HCT116 (cell line): ENCODE measurements around the gene SYCE3. TPM values are rescaled to one million over a fixed set of nuclear protein-coding genes. Genes with fewer than 3 reads are reported as not detected.

Experiments used
- ATAC-seq: fragments of 200-7000 bp; cut with Tn5 transposase; 2 replicates; pipeline ENCODE4 v1.9.1; 2020; ENCODE audit warnings: mild to moderate bottlenecking, moderate library complexity
- BruUV-seq: library from RNA; stranded (reverse); fragments of 400-500 nt; replicated peaks from 2 replicates; lab custom pipeline; 2021; lab: Mats Ljungman, UMichigan
- CTCF ChIA-PET: fragments of 300-600 bp; sonication (Branson Sonifier 250); formaldehyde crosslinking; loops from one replicate; lab custom pipeline; 2021; ENCODE audit warnings: antibody characterized with exemption; lab: Charles Lee
- POLR2A ChIA-PET: fragments of 300-600, 350-600 bp; sonication (Branson Sonifier 250); formaldehyde crosslinking; loops from one replicate; lab custom pipeline; 2021; ENCODE audit warnings: antibody characterized with exemption; lab: Charles Lee
- RAD21 ChIA-PET, 2 experiments: fragments of 300-600 bp; sonication (Branson Sonifier 250); formaldehyde crosslinking; loops; one replicate each; lab custom pipeline; 2023; ENCODE audit warnings: low total read pairs in 2 of 2; ENCODE audit not compliant: uncharacterized antibody in 2 of 2, unreplicated experiment in 2 of 2, low non-redundant PET in 1 of 2; lab: Charles Lee
- DNase-seq: peaks from one replicate; pipeline ENCODE4 v3.0.0-alpha.2; 2010; ENCODE audit warnings: low read depth, low spot score
- H2AFZ ChIP-seq: fragments of 200-600 bp; shearing (Covaris generic), sonication (generic); 2 replicates; pipeline ENCODE4 v1.6.1; 2017; ENCODE audit warnings: low read depth, mixed run types, mixed read lengths, antibody characterized with exemption, low read length; ENCODE audit not compliant: poor library complexity, severe bottlenecking
- H3K27ac ChIP-seq: 2 replicates; pipeline ENCODE4 v1.5.1; 2012; ENCODE audit warnings: low read depth, low read length
- H3K27me3 ChIP-seq: fragments of 200-600 bp; sonication (generic); 2 replicates; pipeline ENCODE4 v1.6.1; 2016; ENCODE audit warnings: mixed run types, low read length, mixed read lengths; ENCODE audit not compliant: insufficient read depth
- H3K36me3 ChIP-seq, 2 experiments: fragments of 200-500 bp in 1 of 2; fragments of 200-600 bp in 1 of 2; sonication (Bioruptor generic) in 1 of 2; sonication (generic) in 1 of 2; 2 replicates each; pipeline versions ENCODE4 v1.5.1 to v1.6.1; 2014 to 2016; ENCODE audit warnings: low read length in 2 of 2, inconsistent platforms in 1 of 2, mixed read lengths in 1 of 2, mixed run types in 1 of 2; ENCODE audit not compliant: insufficient read depth in 2 of 2, control insufficient read depth in 1 of 2
- H3K4me1 ChIP-seq, 2 experiments: fragments of 200-600 bp in 1 of 2; sonication (generic) in 1 of 2; 2 replicates each; pipeline versions ENCODE4 v1.5.1 to v1.6.1; 2012 to 2017; ENCODE audit warnings: low read length in 2 of 2, inconsistent platforms in 1 of 2, mild to moderate bottlenecking in 1 of 2, mixed read lengths in 1 of 2, mixed run types in 1 of 2, moderate library complexity in 1 of 2; ENCODE audit not compliant: insufficient read depth in 2 of 2, control insufficient read depth in 1 of 2
- H3K4me2 ChIP-seq: fragments of 200-600 bp; sonication (generic); 2 replicates; pipeline ENCODE4 v1.6.1; 2017; ENCODE audit warnings: mixed run types, low read length, mixed read lengths
- H3K4me3 ChIP-seq, 2 experiments: fragments of 200-600 bp in 1 of 2; sonication (generic) in 1 of 2; replicated peaks in 1 of 2; 2 replicates each; pipeline ENCODE4 v1.5.1; 2011 to 2016; ENCODE audit warnings: low read length in 2 of 2, control low read depth in 1 of 2, low read depth in 1 of 2, mild to moderate bottlenecking in 1 of 2, mixed read lengths in 1 of 2, mixed run types in 1 of 2
- H3K79me2 ChIP-seq: fragments of 200-600 bp; sonication (generic); 2 replicates; pipeline ENCODE4 v1.6.1; 2017; ENCODE audit warnings: mild to moderate bottlenecking, mixed run types, low read length, moderate library complexity, mixed read lengths; ENCODE audit not compliant: insufficient read depth
- H3K9ac ChIP-seq: fragments of 200-600 bp; sonication (generic); 2 replicates; pipeline ENCODE4 v1.6.1; 2016; ENCODE audit warnings: low read length, mixed read lengths
- H3K9me2 ChIP-seq: fragments of 200-600 bp; sonication (generic), shearing (Covaris generic); 2 replicates; pipeline ENCODE4 v1.6.1; 2017; ENCODE audit warnings: mixed run types, mild to moderate bottlenecking, moderate library complexity; ENCODE audit not compliant: insufficient read depth
- H3K9me3 ChIP-seq, 2 experiments: fragments of 200-500 bp in 1 of 2; fragments of 200-600 bp in 1 of 2; sonication (Bioruptor generic) in 1 of 2; sonication (generic) in 1 of 2; 2 replicates each; pipeline ENCODE4 v1.6.1; 2014 to 2017; ENCODE audit warnings: low read length in 2 of 2, mixed read lengths in 2 of 2, inconsistent platforms in 1 of 2, low read depth in 1 of 2, mild to moderate bottlenecking in 1 of 2, mixed run types in 1 of 2, moderate library complexity in 1 of 2; ENCODE audit not compliant: control insufficient read depth in 1 of 2, insufficient read depth in 1 of 2
- H4K20me1 ChIP-seq: fragments of 200-600 bp; sonication (generic), shearing (Covaris generic); 2 replicates; pipeline ENCODE4 v1.6.1; 2017; ENCODE audit warnings: mixed run types, mild to moderate bottlenecking, moderate library complexity; ENCODE audit not compliant: insufficient read depth
- CTCF ChIP-seq, 3 experiments: fragments of 200-600 bp in 1 of 3; sonication (generic) in 1 of 3; IDR thresholded peaks in 2 of 3; conservative IDR thresholded peaks in 1 of 3; 2 replicates each; pipeline ENCODE4 v1.5.1; 2012 to 2017; ENCODE audit warnings: low read depth in 2 of 3, low read length in 2 of 3, antibody characterized with exemption in 1 of 3, borderline replicate concordance in 1 of 3, control low read depth in 1 of 3, mild to moderate bottlenecking in 1 of 3, mixed read lengths in 1 of 3, mixed run types in 1 of 3, moderate library complexity in 1 of 3; ENCODE audit not compliant: insufficient read depth in 1 of 3
- EGR1 ChIP-seq: IDR thresholded peaks from 2 replicates; pipeline ENCODE4 v1.6.1; 2012; ENCODE audit warnings: low read depth
- JUND ChIP-seq: IDR thresholded peaks from 2 replicates; pipeline ENCODE4 v1.6.1; 2012
- POLR2AphosphoS5 ChIP-seq: IDR thresholded peaks from 2 replicates; pipeline ENCODE4 v1.6.1; 2011; ENCODE audit warnings: mild to moderate bottlenecking, low read depth, low read length, moderate library complexity
- SIN3A ChIP-seq: IDR thresholded peaks from 2 replicates; pipeline ENCODE4 v1.6.1; 2012; ENCODE audit warnings: low read depth
- ZNF274 ChIP-seq: fragments of 200-500 bp; sonication (Bioruptor generic); IDR thresholded peaks from 2 replicates; pipeline ENCODE4 v1.6.1; 2014; ENCODE audit warnings: mild to moderate bottlenecking, low read depth, low read length, inconsistent platforms
- intact Hi-C: fragments of 100-400 bp; cut with micrococcal nuclease; formaldehyde crosslinking; loops from 2 replicates; pipeline ENCODE4 v1.10.0; 2022
- total RNA-seq: library from RNA; stranded (reverse); gene quantifications from one replicate; pipeline ENCODE4 v1.2.1, GENCODE V29; 2021; ENCODE audit not compliant: unreplicated experiment

Gene SYCE3
- total RNA-seq, 1 experiment from 2014 or later, result not detected

DNA sequence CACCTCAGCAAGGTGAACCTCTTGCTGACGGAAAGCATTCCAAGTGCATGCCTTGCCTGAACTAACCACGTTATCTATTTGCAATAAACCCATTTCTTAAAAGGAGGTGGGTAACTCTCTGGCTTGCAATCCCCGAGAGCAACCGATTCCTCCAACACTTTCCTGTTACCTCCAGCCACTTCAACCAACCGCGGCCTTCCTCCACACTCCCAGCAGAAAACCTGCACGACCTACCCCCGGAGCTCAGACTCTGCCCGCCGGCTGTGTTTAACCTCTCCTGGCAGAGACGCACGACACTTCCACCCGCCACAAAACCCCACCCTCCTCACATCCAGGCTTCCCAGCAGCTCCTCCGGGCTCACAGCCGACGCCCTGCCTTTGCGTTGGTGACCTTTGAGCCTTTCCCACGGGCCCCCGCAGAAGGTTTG, 38.0 kb downstream of the SYCE3 start (continued):
- TF ChIP-seq ZNF274 (no peak), SIN3A (no peak), JUND (no peak)

DNA sequence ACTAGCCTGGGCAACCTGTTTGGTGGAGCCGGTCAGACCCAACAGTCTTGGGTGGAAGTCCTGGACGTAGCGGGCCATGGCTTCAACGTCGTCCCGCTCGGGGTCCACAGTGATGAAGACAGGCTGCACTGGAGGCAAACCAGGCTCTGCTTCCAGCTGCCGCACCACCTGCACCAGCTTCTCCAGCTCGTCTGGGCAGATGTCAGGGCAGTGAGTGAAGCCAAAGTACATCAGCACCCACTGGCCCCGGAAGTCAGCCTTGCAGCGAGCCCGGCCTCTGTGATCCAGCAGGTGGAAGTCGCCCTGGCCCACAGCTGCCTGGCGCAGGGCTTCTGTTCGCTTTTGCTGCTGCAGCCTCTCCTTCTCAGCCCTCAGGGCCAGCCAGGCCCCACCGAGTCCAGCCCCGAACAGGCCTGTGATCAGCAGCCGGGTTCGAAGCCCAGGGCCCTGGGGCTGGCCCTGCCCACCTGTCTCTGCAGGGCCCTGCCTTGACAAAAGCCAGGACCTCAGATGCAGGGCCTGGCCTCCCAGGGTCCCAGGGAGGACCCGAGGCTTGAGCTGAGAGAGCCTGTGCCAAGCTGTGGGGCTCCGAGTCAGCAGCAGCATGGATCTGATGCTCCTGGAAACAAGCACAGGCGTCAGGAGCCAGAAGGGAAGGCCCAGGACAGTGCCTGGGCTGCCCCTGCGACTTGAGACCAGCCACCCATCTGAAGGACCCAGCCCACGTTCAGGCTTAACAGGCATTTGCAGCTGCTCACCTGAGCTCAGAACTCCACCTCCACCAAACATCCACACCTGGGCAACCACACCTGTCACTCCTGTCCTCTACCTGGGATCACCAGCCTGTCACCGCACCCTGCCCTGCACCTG, 38.7 kb downstream of the SYCE3 start:
- peaks cover 25% of the 10 kb centered on the region for H3K79me2 ChIP-seq
- intact Hi-C loops, result no loop called here
- H3K27me3 ChIP-seq, result no peaks in the 10 kb centered on the region
- peak overlapping the region; percentile 78 to 85 for H3K4me3 ChIP-seq
- DNase-seq (no peak), ATAC-seq (no peak)
- peak overlapping the region; percentile 99 for H3K4me2 ChIP-seq
- H4K20me1 ChIP-seq, result no peaks in the 10 kb centered on the region
- TF ChIP-seq EGR1 (no peak), CTCF (IDR thresholded peaks at IDR 0.05 in 2 of 3, conservative IDR thresholded peaks at IDR 0.05 in 1 of 3; ENCODE audit: borderline replicate concordance in 1 of 3, insufficient read depth in 1 of 3, low read depth in 2 of 3, low read length in 2 of 3) (no peak), POLR2AphosphoS5 (0 out of 2 replicates have a peak, but pooled peaks have one; percentile 38)
- ChIA-PET POLR2A (interaction anchor here (1.0 kb wide), 1 partner anchor 9 kb away, joined by 3 read pairs; no protein-coding TSS in a partner anchor), RAD21 (interaction anchor here in 1 of 2 experiments (2.2 kb wide), 1 partner anchor 39 kb away, joined by 5 read pairs; the partner anchor contains the start of gene SYCE3), CTCF (no interaction called here)
- H3K27ac ChIP-seq, result peak overlapping the region; percentile 100
- H3K4me1 ChIP-seq, result peaks cover 13 to 49% of the 10 kb centered on the region in 2 experiments; a peak in 3 of 4 replicates
- no peak overlapping the region for H2AFZ ChIP-seq
- H3K9ac ChIP-seq, result peak overlapping the region; percentile 93
- BruUV-seq, result no TSS peak
- H3K9me3 ChIP-seq, result no peaks in the 10 kb centered on the region
- H3K9me2 ChIP-seq, result no peaks in the 10 kb centered on the region
- peaks cover 0 to 18% of the 10 kb centered on the region in 2 experiments; a peak in 2 of 4 replicates for H3K36me3 ChIP-seq
